ENCODE data around the gene S100G.
"Not testable (repeated sequence)": the region's sequence is repeated elsewhere in the genome, so short reads cannot be mapped to it uniquely, and the experiment has no call there.

DNA sequence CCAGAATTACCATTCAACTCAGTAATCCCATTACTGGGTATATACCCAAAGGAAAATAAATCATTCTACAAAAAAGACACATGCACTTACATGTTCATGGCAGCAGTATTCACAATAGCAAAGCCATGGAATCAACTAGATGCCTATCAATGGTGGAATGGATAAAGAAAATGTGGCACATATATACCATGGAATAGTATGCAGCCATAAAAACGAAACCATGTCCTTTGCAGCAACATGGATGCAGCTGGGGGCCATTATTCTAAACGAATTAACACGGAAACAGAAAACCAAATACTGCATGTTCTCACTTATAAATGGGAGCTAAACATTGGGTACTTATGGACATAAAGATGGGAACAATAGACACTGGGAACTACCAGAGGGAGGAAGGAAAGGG, 39.3 kb upstream of the S100G start:
- not testable (repeated sequence) for TF ChIP-seq SUZ12 (IDR thresholded peaks at IDR 0.05; ENCODE audit: extremely low read depth, insufficient read depth, insufficient read length); YY1 (IDR thresholded peaks at IDR 0.05; ENCODE audit: insufficient read depth, insufficient read length)

Measured in NT2/D1 (cell line).